LNCaP clone FGC (cell line): ENCODE measurements around the gene DUS3L.

Experiments used
- DNase-seq: peaks from one replicate; pipeline ENCODE4 v3.0.0-alpha.2; 2011; ENCODE audit warnings: low read depth
- H3K4me3 ChIP-seq: 2 replicates; pipeline ENCODE4 v1.5.1; 2011; ENCODE audit warnings: mild to moderate bottlenecking, low read depth, low read length, control low read depth
- TF ChIP-seq, protein P1 (sequence below): IDR thresholded peaks from 2 replicates; pipeline ENCODE4 v1.5.1; 2012; ENCODE audit warnings: mild to moderate bottlenecking; ENCODE audit not compliant: control insufficient read depth, insufficient read depth; ENCODE audit errors: extremely low read depth

The DUS3L gene

DNA sequence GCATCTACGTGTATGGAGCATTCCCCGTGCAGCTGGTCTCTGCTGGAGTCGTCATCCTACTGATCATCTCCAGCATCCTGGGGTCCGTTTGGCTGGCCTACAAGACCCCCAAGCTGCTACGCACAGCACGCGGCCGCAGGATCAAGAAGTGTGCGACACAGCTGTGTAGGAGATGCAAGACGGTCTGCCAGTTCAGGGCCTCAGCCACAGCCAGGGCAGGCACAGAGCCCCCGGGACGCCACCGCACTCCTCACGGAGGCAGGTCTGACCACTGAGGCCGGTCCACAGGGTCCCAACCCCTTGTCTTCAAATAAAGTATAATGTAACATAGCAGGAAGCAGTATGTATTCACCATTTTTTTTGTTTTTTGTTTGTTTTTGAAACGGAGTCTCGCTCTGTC lies 12.6 kb downstream of the DUS3L start:
- DNase-seq = no peak
- H3K4me3 ChIP-seq = no peak overlapping the region
- TF ChIP-seq, protein P1, sequence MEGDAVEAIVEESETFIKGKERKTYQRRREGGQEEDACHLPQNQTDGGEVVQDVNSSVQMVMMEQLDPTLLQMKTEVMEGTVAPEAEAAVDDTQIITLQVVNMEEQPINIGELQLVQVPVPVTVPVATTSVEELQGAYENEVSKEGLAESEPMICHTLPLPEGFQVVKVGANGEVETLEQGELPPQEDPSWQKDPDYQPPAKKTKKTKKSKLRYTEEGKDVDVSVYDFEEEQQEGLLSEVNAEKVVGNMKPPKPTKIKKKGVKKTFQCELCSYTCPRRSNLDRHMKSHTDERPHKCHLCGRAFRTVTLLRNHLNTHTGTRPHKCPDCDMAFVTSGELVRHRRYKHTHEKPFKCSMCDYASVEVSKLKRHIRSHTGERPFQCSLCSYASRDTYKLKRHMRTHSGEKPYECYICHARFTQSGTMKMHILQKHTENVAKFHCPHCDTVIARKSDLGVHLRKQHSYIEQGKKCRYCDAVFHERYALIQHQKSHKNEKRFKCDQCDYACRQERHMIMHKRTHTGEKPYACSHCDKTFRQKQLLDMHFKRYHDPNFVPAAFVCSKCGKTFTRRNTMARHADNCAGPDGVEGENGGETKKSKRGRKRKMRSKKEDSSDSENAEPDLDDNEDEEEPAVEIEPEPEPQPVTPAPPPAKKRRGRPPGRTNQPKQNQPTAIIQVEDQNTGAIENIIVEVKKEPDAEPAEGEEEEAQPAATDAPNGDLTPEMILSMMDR = no peak

DNA sequence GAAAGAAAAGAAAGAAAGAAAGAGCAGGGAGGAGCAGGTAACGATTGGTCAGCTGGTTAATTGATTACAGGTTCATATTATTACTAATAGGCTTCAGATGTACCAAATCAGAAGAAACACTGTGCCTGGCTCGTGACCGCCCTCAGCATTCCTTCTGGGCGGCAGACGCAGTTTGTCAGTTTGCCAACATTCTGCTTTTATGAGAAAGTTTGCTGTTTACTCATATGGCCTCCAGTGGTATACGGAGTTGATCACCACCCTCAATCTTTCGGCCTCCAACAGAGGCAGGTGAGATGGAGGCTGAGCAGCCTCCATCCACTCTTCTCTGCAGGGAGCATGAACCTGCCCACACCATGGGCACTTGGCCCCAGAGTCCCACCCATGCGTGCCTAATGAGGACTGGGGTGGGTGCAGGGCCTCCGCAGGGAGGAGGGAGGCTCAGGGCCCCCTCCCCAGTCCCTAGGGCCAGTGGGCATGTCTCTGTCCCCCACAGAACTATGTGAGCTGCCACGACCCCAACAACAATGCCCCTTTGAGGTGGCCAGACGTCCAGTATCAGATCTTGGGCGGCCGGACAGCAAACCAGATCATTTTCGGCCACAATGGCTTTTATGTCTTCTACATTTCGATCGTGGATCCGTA lies 15.2 kb downstream of the DUS3L start:
- H3K4me3 ChIP-seq = no peak overlapping the region
- TF ChIP-seq, protein P1 = no peak
- DNase-seq = no peak

DNA sequence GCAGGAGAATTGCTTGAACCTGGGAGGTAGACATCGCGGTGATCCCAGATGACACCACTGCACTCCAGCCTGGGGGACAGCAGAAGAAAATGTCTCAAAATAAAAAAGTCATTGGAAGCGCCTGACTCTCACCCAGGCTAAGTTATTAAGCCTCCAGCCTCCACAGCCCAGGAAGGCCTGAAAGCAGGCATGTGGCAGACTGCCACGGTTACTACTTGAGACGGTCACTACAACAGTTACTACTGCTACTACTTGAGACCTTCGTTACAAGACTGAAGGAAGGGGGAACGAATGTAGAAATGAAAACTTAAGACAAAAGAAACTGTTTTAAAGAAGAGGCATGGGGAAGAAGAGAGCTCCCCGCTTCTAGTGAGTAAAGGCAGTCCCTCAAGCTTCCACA lies 16.0 kb downstream of the DUS3L start:
- TF ChIP-seq, protein P1 = no peak
- H3K4me3 ChIP-seq = no peak overlapping the region
- DNase-seq = no peak

DNA sequence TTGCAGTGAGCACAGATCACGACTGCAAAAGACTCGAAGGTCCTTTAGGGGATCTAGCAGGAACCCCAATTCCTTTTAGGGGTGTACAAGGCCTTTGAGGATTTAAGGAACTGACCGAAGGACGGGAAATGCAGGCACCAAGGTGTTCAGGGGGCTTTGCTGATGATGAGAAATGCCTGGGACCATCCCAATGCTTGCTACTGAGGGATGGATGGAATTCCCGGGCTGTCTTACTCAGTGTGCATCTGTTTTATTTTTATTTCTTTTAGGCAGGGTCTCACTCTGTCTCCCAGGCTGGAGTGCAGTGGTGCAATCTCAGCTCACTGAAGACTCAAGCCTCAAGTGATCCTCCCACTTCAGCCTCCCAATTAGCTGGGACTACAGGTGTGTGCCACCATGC lies 17.7 kb downstream of the DUS3L start:
- TF ChIP-seq, protein P1 = no peak
- H3K4me3 ChIP-seq = no peak overlapping the region
- DNase-seq = no peak

DNA sequence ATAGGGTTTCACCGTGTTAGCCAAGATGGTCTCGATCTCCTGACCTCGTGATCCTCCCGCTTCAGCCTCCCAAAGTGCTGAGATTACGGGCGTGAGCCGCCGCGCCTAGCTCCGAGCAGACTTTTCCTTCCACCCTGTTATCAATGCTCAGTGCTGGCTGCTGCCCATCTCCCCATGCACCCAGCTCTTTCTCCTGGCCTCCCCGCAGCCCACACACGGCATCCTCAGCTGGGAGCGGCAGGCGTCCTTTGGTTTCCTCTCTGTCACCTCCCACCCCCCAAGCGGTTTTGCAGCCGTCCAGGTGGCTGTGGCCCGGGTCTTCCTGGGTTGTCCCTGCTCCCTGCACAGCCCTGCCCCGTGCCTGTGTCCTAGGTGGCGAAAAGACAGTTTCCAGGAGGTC lies 18.5 kb downstream of the DUS3L start:
- TF ChIP-seq, protein P1 = no peak
- H3K4me3 ChIP-seq = no peak overlapping the region
- DNase-seq = no peak

DNA sequence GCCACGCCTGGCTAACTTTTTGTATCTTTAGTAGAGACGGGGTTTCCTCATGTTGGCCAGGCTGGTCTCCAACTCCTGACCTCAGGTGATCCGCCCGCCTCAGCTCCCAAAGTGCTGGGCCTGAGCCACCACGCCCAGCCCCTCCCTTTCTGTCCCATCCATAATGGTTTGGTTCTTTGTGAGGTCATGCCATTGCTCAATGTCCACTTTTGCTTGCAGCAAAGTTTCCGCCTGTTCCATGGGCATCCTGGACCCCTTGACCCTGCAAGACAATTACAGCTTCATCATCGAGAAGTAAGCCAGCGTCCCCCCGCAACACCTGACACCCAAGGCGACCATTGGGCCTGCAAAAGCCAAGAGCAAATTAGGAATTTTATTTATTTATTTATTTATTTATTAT lies 23.0 kb downstream of the DUS3L start:
- no peak overlapping the region for H3K4me3 ChIP-seq
- no peak for DNase-seq
- TF ChIP-seq, protein P1 = no peak

DNA sequence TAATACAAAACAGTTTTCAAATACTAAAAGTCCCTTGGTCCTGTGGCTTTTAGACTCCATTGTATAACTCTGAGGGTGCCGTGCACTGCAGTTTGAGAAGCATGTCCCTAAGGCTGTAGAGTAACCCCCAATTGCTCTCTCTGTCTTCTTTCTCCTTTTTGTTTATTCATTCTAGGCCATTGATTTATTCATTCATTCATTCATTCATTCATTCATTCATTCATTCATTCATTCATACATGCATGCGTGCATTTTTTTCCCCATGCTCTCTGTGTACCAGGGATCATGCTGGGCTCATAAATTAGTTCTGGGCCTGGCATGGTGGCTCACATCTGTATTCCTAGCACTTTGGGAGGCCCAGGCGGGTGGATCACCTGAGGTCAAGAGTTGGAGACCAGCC lies 25.7 kb downstream of the DUS3L start:
- DNase-seq = no peak
- TF ChIP-seq, protein P1 = no peak
- no peak overlapping the region for H3K4me3 ChIP-seq
